Measurements from ENCODE around the gene NEDD9.
A peak's percentile ranks its signal among the peaks of the same experiment; 100 is the strongest.

NEDD9 gene

DNA sequence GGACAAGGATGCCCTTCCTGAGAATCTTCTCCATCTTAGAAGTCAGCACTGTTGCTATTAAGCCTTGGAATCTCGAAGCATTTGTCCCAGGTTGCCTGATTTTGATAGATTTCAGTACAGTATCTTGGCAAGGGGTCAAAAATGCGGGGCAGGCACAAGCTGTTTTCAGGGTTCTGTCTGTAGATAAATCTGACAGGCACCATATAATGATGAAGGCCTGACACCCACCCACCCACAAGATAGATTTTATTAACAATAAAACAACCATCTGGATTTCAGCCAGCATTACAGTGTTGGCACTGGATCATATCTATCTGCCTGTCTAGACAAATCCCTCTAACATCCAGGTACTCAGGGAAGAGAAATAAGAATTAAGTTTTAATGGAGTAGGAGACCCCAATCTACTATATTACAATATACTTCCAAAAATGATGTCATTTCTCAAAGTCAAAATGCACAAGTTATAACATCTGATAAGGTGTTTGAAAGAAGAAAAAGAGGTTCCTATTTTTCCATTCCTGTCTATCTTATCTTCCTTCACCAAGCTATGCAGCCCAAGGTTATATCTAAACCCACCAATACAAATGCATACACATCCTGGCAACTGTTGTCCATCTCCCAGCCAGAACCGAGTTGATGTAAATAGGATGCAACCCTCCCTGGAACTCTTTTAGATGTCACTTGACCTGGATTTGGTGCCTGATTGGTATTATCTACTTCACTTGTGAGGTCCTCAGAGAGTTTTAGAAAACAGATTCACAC, 10.7 kb downstream of the NEDD9 start:
- TF ChIP-seq, protein P1, sequence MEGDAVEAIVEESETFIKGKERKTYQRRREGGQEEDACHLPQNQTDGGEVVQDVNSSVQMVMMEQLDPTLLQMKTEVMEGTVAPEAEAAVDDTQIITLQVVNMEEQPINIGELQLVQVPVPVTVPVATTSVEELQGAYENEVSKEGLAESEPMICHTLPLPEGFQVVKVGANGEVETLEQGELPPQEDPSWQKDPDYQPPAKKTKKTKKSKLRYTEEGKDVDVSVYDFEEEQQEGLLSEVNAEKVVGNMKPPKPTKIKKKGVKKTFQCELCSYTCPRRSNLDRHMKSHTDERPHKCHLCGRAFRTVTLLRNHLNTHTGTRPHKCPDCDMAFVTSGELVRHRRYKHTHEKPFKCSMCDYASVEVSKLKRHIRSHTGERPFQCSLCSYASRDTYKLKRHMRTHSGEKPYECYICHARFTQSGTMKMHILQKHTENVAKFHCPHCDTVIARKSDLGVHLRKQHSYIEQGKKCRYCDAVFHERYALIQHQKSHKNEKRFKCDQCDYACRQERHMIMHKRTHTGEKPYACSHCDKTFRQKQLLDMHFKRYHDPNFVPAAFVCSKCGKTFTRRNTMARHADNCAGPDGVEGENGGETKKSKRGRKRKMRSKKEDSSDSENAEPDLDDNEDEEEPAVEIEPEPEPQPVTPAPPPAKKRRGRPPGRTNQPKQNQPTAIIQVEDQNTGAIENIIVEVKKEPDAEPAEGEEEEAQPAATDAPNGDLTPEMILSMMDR (IDR thresholded peaks at IDR 0.05), result no peak
- no peak overlapping the region for H3K27ac Mint-ChIP-seq
- H3K4me3 Mint-ChIP-seq, result no peak overlapping the region
- peaks cover 29% of the 10 kb centered on the region for H3K36me3 Mint-ChIP-seq (ENCODE audit: low read depth)
- H3K4me1 Mint-ChIP-seq, result peaks cover 79% of the 10 kb centered on the region
- no peak for DNase-seq
- H3K9me3 Mint-ChIP-seq, result peaks cover 3% of the 10 kb centered on the region
- H3K27me3 Mint-ChIP-seq (ENCODE audit: low read depth, poor library complexity), result peaks cover 3% of the 10 kb centered on the region

DNA sequence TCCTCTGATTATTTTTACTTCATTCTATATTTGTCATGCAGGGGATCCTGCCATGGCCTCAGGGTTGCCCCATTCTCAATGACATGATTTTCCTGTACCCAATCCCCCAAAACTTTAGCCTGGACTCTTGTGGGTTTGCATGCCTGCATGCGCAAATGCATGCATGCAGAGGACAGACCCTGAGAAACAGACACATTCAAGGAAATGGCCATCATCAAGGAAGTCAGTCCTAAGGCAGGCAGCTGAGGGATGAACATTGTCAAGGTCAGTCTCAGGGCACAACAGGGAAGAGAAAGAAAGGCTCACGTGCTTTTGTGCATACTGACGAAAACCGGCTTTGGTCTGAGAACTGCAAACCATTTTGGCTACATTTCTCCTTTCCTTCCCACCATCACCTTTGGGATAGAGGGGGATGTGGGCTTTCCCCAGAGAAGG, 13.1 kb downstream of the NEDD9 start:
- no peak for DNase-seq
- H3K4me3 Mint-ChIP-seq, result no peak overlapping the region
- peaks cover 3% of the 10 kb centered on the region for H3K27me3 Mint-ChIP-seq (ENCODE audit: low read depth, poor library complexity)
- peaks cover 78% of the 10 kb centered on the region for H3K4me1 Mint-ChIP-seq
- peaks cover 13% of the 10 kb centered on the region for H3K36me3 Mint-ChIP-seq (ENCODE audit: low read depth)
- TF ChIP-seq, protein P1 (IDR thresholded peaks at IDR 0.05), result no peak
- no peak overlapping the region for H3K27ac Mint-ChIP-seq
- no peaks in the 10 kb centered on the region for H3K9me3 Mint-ChIP-seq

DNA sequence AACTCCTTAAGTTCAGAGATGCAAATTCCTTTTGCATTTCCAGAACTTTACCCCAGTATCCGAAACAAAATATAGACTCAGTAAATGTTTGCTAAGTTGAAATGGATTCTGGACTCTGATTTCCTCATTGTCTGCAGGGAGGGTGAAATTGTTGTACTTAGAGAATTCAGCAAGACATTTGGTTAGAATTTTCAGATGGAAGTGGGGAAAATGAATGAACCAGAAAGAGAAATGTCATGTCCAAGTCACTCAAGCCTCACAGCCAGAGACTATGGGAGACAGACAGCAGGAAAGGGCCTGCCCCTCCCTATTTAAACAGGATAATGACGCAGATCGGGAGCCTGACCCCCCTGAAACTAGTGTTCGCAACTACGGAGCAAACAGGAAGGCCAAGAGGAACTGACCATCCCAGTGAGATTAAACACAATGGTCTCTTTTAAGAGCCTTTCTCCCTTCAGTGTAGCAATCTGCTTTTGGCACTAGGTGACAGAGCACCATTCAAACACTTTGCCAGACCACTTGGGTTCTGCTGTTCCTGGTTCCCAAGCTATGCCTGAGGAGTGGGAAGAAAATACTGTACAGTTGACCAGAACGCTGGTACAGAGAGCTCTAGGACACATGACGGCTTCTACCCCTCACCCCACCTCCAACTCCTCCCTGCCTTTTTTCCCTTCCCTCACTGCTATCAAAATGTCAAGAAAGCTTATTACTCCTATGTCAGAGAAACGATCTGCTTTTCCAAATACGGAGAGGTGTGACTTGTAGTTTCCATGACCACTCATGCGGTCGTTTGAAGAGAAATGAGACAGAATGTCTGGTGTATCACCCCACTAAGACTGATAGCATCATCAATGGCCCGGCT, 13.7 kb downstream of the NEDD9 start:
- Mint-ChIP-seq H3K9me3 (no peaks in the 10 kb centered on the region), H3K36me3 (ENCODE audit: low read depth) (peaks cover 13% of the 10 kb centered on the region), H3K27me3 (ENCODE audit: low read depth, poor library complexity) (peaks cover 6% of the 10 kb centered on the region), H3K4me3 (peak overlapping the region; percentile 7), H3K27ac (peak overlapping the region; percentile 44), H3K4me1 (peaks cover 76% of the 10 kb centered on the region)
- DNase-seq, result no peak
- TF ChIP-seq, protein P1 (IDR thresholded peaks at IDR 0.05), result no peak

DNA sequence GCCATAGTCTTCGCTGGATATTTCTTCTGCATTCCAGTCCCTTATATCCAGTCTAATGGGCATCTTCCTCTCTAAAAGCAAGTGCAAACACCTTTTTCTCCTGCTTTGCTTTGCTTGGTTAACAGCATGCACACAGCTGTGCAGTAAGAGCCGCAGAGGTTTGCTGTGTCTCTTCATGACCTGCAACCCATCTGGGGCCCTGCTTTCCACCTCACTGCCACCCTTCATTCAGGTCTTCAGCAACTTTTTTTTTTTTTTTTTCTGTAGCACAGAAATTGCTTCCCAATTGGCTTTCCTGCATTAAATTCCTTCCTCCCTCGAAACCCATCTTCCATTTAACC, 14.4 kb downstream of the NEDD9 start:
- Mint-ChIP-seq H3K36me3 (ENCODE audit: low read depth) (peaks cover 19% of the 10 kb centered on the region), H3K9me3 (no peaks in the 10 kb centered on the region), H3K4me1 (peaks cover 73% of the 10 kb centered on the region), H3K4me3 (peak overlapping the region; percentile 7), H3K27me3 (ENCODE audit: low read depth, poor library complexity) (peaks cover 6% of the 10 kb centered on the region), H3K27ac (no peak overlapping the region)
- TF ChIP-seq, protein P1 (IDR thresholded peaks at IDR 0.05), result no peak
- DNase-seq, result no peak

DNA sequence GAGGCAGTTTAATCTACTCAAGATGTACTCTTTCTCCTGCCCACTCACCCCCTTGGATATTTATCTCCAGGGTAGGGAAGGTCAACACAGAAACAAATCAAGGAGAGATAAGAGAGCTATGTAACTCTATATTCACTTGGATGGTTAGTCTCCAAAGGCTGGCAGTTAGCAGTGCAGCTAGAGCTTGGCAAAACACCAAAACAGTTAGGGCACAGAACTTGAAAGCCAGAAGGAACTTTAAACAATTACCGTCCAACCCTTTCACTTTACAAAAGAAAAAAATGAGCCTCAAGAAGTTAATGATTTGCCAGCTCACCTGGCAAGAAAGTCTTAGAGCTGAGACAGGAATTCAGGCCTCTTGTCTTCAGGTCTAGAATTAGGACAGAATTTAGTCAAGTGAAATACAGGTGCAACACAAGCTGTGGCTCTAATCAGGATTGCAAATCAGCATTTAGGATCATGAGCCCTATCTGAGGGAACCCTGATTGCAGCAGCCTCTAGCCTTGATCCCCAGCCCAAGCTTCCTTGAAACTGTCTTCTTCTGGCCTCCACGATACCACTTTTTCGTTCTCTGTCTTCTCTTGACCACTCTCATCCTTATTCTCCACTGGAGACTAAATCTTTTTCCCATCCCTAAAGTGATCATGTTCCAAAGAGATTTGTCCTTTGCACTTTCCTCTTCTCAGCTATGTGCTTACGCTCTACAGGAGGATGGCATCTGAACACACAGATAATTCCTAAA, 14.9 kb downstream of the NEDD9 start:
- Mint-ChIP-seq H3K4me1 (peaks cover 70% of the 10 kb centered on the region), H3K4me3 (no peak overlapping the region), H3K36me3 (ENCODE audit: low read depth) (peaks cover 24% of the 10 kb centered on the region), H3K27me3 (ENCODE audit: low read depth, poor library complexity) (peaks cover 6% of the 10 kb centered on the region), H3K27ac (no peak overlapping the region), H3K9me3 (no peaks in the 10 kb centered on the region)
- no peak for DNase-seq
- TF ChIP-seq, protein P1 (IDR thresholded peaks at IDR 0.05), result no peak
